Nephron progenitor cell (in vitro differentiated cells): ENCODE results near the gene CCNE1.

Experiments
- DNase-seq: peaks from one replicate; pipeline ENCODE4 v3.0.0; 2021
- H3K27ac Mint-ChIP-seq: 2 replicates; pipeline ENCODE4 v1.8.0; 2021; ENCODE audit warnings: mild to moderate bottlenecking, moderate library complexity, mixed read lengths
- H3K27me3 Mint-ChIP-seq: 2 replicates; pipeline ENCODE4 v1.8.0; 2021; ENCODE audit warnings: mild to moderate bottlenecking, low read depth, mixed read lengths; ENCODE audit not compliant: poor library complexity
- H3K36me3 Mint-ChIP-seq: 2 replicates; pipeline ENCODE4 v1.8.0; 2021; ENCODE audit warnings: low read depth, mixed read lengths
- H3K4me1 Mint-ChIP-seq: 2 replicates; pipeline ENCODE4 v1.8.0; 2021; ENCODE audit warnings: mixed read lengths
- H3K4me3 Mint-ChIP-seq: 2 replicates; pipeline ENCODE4 v1.8.0; 2021; ENCODE audit warnings: mild to moderate bottlenecking, moderate library complexity, mixed read lengths
- H3K9me3 Mint-ChIP-seq: 2 replicates; pipeline ENCODE4 v1.8.0; 2021; ENCODE audit warnings: mild to moderate bottlenecking, moderate library complexity, mixed read lengths
- TF ChIP-seq, protein P1 (sequence below): fragments of 200-600 bp; sonication (generic); IDR thresholded peaks from 2 replicates; pipeline ENCODE4 v1.5.0; 2021; ENCODE audit warnings: antibody characterized with exemption

Gene CCNE1

GRCh38 chr19:29811125-29812079 is at the start of gene CCNE1:
TSS of gene CCNE1 (plus strand) at chr19:29811991. CDS start at chr19:29812556, 565 bp downstream.
- TF ChIP-seq, protein P1, sequence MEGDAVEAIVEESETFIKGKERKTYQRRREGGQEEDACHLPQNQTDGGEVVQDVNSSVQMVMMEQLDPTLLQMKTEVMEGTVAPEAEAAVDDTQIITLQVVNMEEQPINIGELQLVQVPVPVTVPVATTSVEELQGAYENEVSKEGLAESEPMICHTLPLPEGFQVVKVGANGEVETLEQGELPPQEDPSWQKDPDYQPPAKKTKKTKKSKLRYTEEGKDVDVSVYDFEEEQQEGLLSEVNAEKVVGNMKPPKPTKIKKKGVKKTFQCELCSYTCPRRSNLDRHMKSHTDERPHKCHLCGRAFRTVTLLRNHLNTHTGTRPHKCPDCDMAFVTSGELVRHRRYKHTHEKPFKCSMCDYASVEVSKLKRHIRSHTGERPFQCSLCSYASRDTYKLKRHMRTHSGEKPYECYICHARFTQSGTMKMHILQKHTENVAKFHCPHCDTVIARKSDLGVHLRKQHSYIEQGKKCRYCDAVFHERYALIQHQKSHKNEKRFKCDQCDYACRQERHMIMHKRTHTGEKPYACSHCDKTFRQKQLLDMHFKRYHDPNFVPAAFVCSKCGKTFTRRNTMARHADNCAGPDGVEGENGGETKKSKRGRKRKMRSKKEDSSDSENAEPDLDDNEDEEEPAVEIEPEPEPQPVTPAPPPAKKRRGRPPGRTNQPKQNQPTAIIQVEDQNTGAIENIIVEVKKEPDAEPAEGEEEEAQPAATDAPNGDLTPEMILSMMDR: no peak
- H3K9me3 Mint-ChIP-seq: no peaks in the 10 kb centered on the region
- peak within 1 kb of the TSS; percentile 77 for H3K27ac Mint-ChIP-seq
- peaks cover 25% of the 10 kb centered on the region for H3K4me1 Mint-ChIP-seq
- peaks cover 17% of the 10 kb centered on the region for H3K36me3 Mint-ChIP-seq
- peaks cover 12% of the 10 kb centered on the region for H3K27me3 Mint-ChIP-seq
- peak; percentile 99 for DNase-seq
- H3K4me3 Mint-ChIP-seq: peak within 1 kb of the TSS; percentile 93

GRCh38 chr19:29763196-29763595 is 48.6 kb upstream of the CCNE1 start:
- TF ChIP-seq, protein P1: no peak
- no peaks in the 10 kb centered on the region for H3K9me3 Mint-ChIP-seq
- H3K4me3 Mint-ChIP-seq: no peak overlapping the region
- DNase-seq: no peak
- no peak overlapping the region for H3K27ac Mint-ChIP-seq
- peaks cover 29% of the 10 kb centered on the region for H3K27me3 Mint-ChIP-seq
- no peaks in the 10 kb centered on the region for H3K36me3 Mint-ChIP-seq
- H3K4me1 Mint-ChIP-seq: peaks cover 10% of the 10 kb centered on the region

DNA sequence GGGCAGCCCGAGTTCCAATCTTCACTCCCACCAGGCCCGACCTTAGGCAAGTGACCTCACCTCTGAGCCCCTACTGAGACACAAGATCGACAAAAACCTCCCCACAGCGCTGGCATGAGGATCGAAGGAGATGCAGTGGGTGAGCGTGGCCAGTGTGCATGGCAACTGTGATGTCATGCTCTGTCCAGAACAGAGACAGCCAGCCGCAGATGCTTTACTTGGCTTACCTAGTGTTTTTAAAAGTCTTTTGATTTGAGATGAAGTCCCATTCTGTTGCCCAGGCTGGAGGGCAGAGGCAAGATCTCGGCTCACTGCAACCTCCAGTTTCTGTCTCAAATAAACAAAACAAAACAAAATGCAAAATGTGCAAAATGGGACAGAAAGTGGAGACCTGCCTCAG is 47.4 kb upstream of the CCNE1 start:
- H3K36me3 Mint-ChIP-seq: no peaks in the 10 kb centered on the region
- H3K9me3 Mint-ChIP-seq: no peaks in the 10 kb centered on the region
- no peak for DNase-seq
- H3K4me1 Mint-ChIP-seq: peaks cover 10% of the 10 kb centered on the region
- no peak overlapping the region for H3K27ac Mint-ChIP-seq
- peaks cover 31% of the 10 kb centered on the region for H3K27me3 Mint-ChIP-seq
- TF ChIP-seq, protein P1: no peak
- no peak overlapping the region for H3K4me3 Mint-ChIP-seq

DNA sequence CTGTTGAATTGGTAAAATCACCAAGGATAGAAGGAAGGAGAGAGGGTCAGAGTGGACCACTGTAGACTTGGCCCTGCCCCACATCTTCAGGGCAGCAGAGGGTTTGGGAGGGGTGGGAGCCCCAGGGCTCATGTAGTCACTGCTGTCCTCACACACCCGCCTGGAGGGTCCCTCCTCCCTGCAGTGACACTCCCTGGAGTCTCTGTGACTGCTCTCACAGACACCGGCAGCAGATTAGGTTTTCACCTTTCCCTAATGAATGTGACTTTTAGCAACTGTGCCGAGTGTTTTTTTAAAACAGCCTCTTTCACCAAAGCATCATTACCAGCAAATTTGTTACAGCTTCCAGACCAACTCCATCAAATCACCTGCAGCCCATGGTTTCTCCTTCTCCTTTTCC is 45.7 kb upstream of the CCNE1 start:
- H3K27me3 Mint-ChIP-seq: peaks cover 33% of the 10 kb centered on the region

GRCh38 chr19:29767039-29767735 is 44.6 kb upstream of the CCNE1 start:
- TF ChIP-seq, protein P1: no peak
- Mint-ChIP-seq H3K36me3 (no peaks in the 10 kb centered on the region), H3K27ac (no peak overlapping the region), H3K4me3 (no peak overlapping the region), H3K9me3 (no peaks in the 10 kb centered on the region), H3K27me3 (peaks cover 36% of the 10 kb centered on the region), H3K4me1 (peaks cover 14% of the 10 kb centered on the region)
- no peak for DNase-seq

More for the DNA sequence above, 45.7 kb upstream of the CCNE1 start:
- Mint-ChIP-seq H3K4me3 (no peak overlapping the region), H3K36me3 (no peaks in the 10 kb centered on the region), H3K27ac (peak overlapping the region; percentile 96), H3K4me1 (peaks cover 10% of the 10 kb centered on the region), H3K9me3 (no peaks in the 10 kb centered on the region)
- no peak for DNase-seq
- TF ChIP-seq, protein P1: no peak
